GM23338 (cell line): ENCODE data around the gene SLC2A8.

Experiments used
- CREB1 ChIP-seq: fragments of 250-450 bp; sonication (Bioruptor Pico); IDR thresholded peaks from 2 replicates; pipeline ENCODE4 v1.5.0; 2020; ENCODE audit warnings: low read depth, mild to moderate bottlenecking, moderate library complexity
- ETS1 ChIP-seq: IDR thresholded peaks from 2 replicates; pipeline ENCODE4 v1.6.1; 2016; ENCODE audit warnings: antibody characterized with exemption
- EZH2 ChIP-seq: fragments of 200-600 bp; sonication (generic); IDR thresholded peaks from one replicate; pipeline ENCODE4 v1.8.0; 2017; ENCODE audit warnings: antibody characterized with exemption, mild to moderate bottlenecking, low read depth; ENCODE audit not compliant: unreplicated experiment
- EZH2phosphoT487 ChIP-seq: fragments of 200-600 bp; sonication (generic); IDR thresholded peaks from one replicate; pipeline ENCODE4 v1.8.1; 2018; ENCODE audit warnings: antibody characterized with exemption; ENCODE audit not compliant: unreplicated experiment
- JUNB ChIP-seq: IDR thresholded peaks from one replicate; pipeline ENCODE4 v1.6.1; 2016; ENCODE audit warnings: antibody characterized with exemption; ENCODE audit not compliant: unreplicated experiment
- POLR2AphosphoS5 ChIP-seq: IDR thresholded peaks from 2 replicates; pipeline ENCODE4 v1.6.1; 2016; ENCODE audit warnings: antibody characterized with exemption, low read depth
- STAT1 ChIP-seq: IDR thresholded peaks from one replicate; pipeline ENCODE4 v1.6.1; 2016; ENCODE audit warnings: antibody characterized with exemption; ENCODE audit not compliant: unreplicated experiment
- ZNF331 ChIP-seq: fragments of 250-450 bp; sonication (Bioruptor Pico); IDR thresholded peaks from 2 replicates; pipeline ENCODE4 v1.5.0; 2020; ENCODE audit warnings: low read depth, mild to moderate bottlenecking, moderate library complexity
- TF ChIP-seq, protein P1 (sequence below), 2 experiments: fragments of 200-600 bp in 1 of 2; sonication (generic) in 1 of 2; conservative IDR thresholded peaks; 2 replicates each; pipeline versions ENCODE4 v1.5.1 to v1.6.1; 2016 to 2017; ENCODE audit warnings: antibody characterized with exemption in 2 of 2, low read depth in 2 of 2, mild to moderate bottlenecking in 2 of 2, moderate library complexity in 1 of 2
- TF ChIP-seq, protein P2 (sequence below): IDR thresholded peaks from one replicate; pipeline ENCODE4 v1.6.1; 2018; ENCODE audit warnings: antibody characterized with exemption; ENCODE audit not compliant: unreplicated experiment

GRCh38 chr9:127407492-127407843, 10.5 kb downstream of the SLC2A8 start:
- TF ChIP-seq, protein P1, sequence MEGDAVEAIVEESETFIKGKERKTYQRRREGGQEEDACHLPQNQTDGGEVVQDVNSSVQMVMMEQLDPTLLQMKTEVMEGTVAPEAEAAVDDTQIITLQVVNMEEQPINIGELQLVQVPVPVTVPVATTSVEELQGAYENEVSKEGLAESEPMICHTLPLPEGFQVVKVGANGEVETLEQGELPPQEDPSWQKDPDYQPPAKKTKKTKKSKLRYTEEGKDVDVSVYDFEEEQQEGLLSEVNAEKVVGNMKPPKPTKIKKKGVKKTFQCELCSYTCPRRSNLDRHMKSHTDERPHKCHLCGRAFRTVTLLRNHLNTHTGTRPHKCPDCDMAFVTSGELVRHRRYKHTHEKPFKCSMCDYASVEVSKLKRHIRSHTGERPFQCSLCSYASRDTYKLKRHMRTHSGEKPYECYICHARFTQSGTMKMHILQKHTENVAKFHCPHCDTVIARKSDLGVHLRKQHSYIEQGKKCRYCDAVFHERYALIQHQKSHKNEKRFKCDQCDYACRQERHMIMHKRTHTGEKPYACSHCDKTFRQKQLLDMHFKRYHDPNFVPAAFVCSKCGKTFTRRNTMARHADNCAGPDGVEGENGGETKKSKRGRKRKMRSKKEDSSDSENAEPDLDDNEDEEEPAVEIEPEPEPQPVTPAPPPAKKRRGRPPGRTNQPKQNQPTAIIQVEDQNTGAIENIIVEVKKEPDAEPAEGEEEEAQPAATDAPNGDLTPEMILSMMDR (conservative IDR thresholded peaks at IDR 0.05; ENCODE audit: low read depth in 2 of 2), result no peak
- TF ChIP-seq EZH2phosphoT487 (no peak), CREB1 (CRISPR knock-in tag) (no peak), POLR2AphosphoS5 (no peak), EZH2 (no peak), JUNB (no peak), ETS1 (no peak), ZNF331 (CRISPR knock-in tag) (no peak), STAT1 (no peak)
- TF ChIP-seq, protein P2, sequence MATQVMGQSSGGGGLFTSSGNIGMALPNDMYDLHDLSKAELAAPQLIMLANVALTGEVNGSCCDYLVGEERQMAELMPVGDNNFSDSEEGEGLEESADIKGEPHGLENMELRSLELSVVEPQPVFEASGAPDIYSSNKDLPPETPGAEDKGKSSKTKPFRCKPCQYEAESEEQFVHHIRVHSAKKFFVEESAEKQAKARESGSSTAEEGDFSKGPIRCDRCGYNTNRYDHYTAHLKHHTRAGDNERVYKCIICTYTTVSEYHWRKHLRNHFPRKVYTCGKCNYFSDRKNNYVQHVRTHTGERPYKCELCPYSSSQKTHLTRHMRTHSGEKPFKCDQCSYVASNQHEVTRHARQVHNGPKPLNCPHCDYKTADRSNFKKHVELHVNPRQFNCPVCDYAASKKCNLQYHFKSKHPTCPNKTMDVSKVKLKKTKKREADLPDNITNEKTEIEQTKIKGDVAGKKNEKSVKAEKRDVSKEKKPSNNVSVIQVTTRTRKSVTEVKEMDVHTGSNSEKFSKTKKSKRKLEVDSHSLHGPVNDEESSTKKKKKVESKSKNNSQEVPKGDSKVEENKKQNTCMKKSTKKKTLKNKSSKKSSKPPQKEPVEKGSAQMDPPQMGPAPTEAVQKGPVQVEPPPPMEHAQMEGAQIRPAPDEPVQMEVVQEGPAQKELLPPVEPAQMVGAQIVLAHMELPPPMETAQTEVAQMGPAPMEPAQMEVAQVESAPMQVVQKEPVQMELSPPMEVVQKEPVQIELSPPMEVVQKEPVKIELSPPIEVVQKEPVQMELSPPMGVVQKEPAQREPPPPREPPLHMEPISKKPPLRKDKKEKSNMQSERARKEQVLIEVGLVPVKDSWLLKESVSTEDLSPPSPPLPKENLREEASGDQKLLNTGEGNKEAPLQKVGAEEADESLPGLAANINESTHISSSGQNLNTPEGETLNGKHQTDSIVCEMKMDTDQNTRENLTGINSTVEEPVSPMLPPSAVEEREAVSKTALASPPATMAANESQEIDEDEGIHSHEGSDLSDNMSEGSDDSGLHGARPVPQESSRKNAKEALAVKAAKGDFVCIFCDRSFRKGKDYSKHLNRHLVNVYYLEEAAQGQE, result no peak
